ENCODE measurements around the gene NOS1AP. TPM values are rescaled to one million over a fixed set of nuclear protein-coding genes. Genes with fewer than 3 reads are reported as not detected.

The NOS1AP gene
- total and polyA plus RNA-seq, 8 donors, result 2.2 to 6.2 (median 3.3) TPM

- Histone ChIP-seq H3K4me1 (no peaks in the 10 kb centered on the region), H3K4me3 (no peak overlapping the region), H3K27ac (no peak overlapping the region), H3K27me3 (no peaks in the 10 kb centered on the region), H3K9me3 (no peaks in the 10 kb centered on the region), H3K36me3 (no peaks in the 10 kb centered on the region)
- intact Hi-C loops (cut with DNase I), result no loop called here
- no peak for ATAC-seq
- DNase-seq, result no peak
- no peak for TF ChIP-seq CTCF (IDR thresholded peaks at IDR 0.05)
Observed at GRCh38 chr1:162159515-162159914, 90.0 kb downstream of the NOS1AP start.

- no peaks in the 10 kb centered on the region for H3K9me3 ChIP-seq
- H3K36me3 ChIP-seq, result no peaks in the 10 kb centered on the region
- H3K27me3 ChIP-seq, result no peaks in the 10 kb centered on the region
- DNase-seq, result no peak
- no peak for TF ChIP-seq CTCF (IDR thresholded peaks at IDR 0.05)
- no peaks in the 10 kb centered on the region for H3K4me1 ChIP-seq
- ATAC-seq, result peak; percentile 55
- H3K27ac ChIP-seq, result no peak overlapping the region
- intact Hi-C loops (cut with DNase I), result no loop called here
- no peak overlapping the region for H3K4me3 ChIP-seq
Observed at GRCh38 chr1:162161916-162162550, 92.5 kb downstream of the NOS1AP start.

- H3K4me3 ChIP-seq, result no peak overlapping the region
- no peaks in the 10 kb centered on the region for H3K4me1 ChIP-seq
- no peaks in the 10 kb centered on the region for H3K36me3 ChIP-seq
- no peaks in the 10 kb centered on the region for H3K9me3 ChIP-seq
- intact Hi-C loops (cut with DNase I), result no loop called here
- DNase-seq (no peak), ATAC-seq (no peak)
- H3K27me3 ChIP-seq, result no peaks in the 10 kb centered on the region
- H3K27ac ChIP-seq, result no peak overlapping the region
- no peak for TF ChIP-seq CTCF (IDR thresholded peaks at IDR 0.05)
Observed at GRCh38 chr1:162165528-162165927, 96.0 kb downstream of the NOS1AP start.

- no peaks in the 10 kb centered on the region for H3K27me3 ChIP-seq
- H3K9me3 ChIP-seq, result no peaks in the 10 kb centered on the region
- TF ChIP-seq CTCF (IDR thresholded peaks at IDR 0.05), result no peak
- intact Hi-C loops (cut with DNase I), result no loop called here
- no peak overlapping the region for H3K4me3 ChIP-seq
- no peaks in the 10 kb centered on the region for H3K36me3 ChIP-seq
- no peaks in the 10 kb centered on the region for H3K4me1 ChIP-seq
- no peak overlapping the region for H3K27ac ChIP-seq
- DNase-seq (no peak), ATAC-seq (no peak)
Observed at GRCh38 chr1:162166917-162167615, 97.6 kb downstream of the NOS1AP start.

- ATAC-seq (peak; percentile 52), DNase-seq (peak in 1 of 4 donors; percentile 68)
- intact Hi-C loops (cut with DNase I), result no loop called here
- Histone ChIP-seq H3K4me3 (no peak overlapping the region), H3K36me3 (no peaks in the 10 kb centered on the region), H3K4me1 (no peaks in the 10 kb centered on the region), H3K27ac (no peak overlapping the region), H3K27me3 (no peaks in the 10 kb centered on the region), H3K9me3 (no peaks in the 10 kb centered on the region)
- TF ChIP-seq CTCF (IDR thresholded peaks at IDR 0.05), result no peak
Observed at GRCh38 chr1:162168261-162168660, 98.8 kb downstream of the NOS1AP start.
